ENCODE results near the gene FARS2. TPM values are rescaled to one million over a fixed set of nuclear protein-coding genes. Genes with fewer than 3 reads are reported as not detected.
"Not testable (repeated sequence)": the region's sequence is repeated elsewhere in the genome, so short reads cannot be mapped to it uniquely, and the experiment has no call there.

Gene FARS2
- polyA plus RNA-seq, 4 donors, result 19.6 to 21.8 (median 20.5) TPM

DNA sequence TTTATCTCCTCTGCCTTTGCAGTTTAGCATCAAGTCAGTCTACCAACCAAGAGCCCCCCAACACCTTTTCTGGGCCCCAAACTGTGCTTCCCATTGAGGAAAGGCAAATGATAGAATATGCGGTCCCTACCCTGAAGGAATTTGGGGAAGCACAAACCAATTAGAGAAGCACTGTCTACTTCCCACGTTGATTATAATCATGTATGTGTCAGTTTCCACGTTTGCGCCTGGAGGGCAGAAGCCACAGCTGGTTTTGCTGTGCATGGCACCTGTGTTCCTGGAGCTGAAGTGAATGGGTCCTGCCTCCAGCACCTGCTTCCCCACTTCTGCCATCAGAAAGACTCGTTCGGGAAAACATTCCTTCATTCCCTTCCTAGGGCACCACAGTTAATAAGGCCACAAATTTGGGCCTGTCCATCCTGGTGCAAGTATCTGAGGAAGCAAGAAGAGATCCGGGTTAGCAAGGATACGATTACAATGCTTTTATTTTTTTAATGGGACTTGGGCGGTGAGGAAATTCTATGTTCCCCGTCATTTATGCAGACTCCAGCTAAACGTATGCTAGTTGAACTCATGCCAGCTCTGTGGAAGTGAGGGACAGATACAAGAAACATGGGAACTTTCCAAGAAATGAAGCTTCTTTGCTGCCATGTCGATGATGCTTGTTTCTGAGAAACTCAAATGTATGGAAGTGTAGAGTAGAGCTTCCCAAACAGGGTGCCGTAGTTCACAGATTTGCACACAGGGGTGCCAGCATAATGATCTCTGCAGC lies 411.9 kb downstream of the FARS2 start:
- DNase-seq (ENCODE audit: low read depth in 4 of 4, low spot score in 3 of 4), result no peak

DNA sequence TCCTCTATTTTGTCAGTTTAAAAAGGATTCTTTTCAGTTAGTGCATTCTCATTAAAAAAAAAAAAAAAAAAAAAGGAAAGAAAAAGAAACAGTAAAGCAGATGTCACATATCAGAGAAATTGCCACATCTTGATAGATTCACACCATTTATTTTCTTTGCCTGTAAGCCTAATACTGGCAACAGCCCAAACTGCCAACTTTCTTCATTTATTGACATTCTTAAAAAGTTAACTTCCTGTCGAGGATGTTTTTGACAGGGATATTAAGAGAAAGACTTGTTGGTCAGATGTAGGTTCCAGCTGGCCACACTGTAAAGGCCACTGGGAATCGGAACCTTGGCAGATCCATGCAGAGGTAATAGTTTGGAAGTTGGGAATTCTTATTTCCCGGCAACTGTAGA lies 412.8 kb downstream of the FARS2 start:
- DNase-seq (ENCODE audit: low read depth in 4 of 4, low spot score in 3 of 4), result no peak

DNA sequence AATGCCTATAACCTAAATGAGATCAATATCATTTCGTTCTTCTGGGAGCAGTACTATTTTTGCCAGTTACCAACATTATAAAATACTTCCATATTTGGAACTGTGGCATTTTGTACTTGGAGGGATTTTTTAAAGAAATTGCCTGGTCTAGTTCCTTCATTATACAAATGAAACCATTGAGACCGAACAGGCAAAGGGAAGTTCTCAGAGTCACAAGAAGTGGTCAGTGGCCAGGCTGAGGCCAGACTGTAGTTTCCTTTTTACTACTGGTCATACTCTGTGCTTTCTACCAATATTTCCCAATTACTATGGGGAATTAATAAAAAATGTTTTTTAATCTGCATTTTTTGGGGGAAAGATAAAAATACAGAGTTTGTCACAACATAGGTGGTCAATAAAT lies 413.4 kb downstream of the FARS2 start:
- no peak for DNase-seq (ENCODE audit: low read depth in 4 of 4, low spot score in 3 of 4)

DNA sequence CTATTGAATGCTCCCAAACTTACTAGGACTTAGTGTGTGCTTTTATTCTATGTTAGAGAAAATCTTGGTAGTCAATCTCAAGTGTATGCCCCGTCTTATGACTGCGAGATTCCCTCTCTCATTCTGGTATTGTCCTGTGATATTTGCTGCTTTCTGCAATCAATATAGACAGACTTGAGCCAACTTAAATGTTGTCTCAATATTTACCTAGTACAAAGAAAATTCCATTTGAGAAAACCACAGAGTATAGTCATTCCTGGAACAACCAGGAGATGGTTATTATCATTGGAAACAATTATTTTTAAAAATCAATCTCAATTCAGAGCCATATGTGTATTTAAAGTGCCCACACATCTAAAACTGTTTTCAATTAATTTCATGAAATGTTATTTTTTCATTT lies 415.4 kb downstream of the FARS2 start:
- DNase-seq (ENCODE audit: low read depth in 4 of 4, low spot score in 3 of 4), result no peak

DNA sequence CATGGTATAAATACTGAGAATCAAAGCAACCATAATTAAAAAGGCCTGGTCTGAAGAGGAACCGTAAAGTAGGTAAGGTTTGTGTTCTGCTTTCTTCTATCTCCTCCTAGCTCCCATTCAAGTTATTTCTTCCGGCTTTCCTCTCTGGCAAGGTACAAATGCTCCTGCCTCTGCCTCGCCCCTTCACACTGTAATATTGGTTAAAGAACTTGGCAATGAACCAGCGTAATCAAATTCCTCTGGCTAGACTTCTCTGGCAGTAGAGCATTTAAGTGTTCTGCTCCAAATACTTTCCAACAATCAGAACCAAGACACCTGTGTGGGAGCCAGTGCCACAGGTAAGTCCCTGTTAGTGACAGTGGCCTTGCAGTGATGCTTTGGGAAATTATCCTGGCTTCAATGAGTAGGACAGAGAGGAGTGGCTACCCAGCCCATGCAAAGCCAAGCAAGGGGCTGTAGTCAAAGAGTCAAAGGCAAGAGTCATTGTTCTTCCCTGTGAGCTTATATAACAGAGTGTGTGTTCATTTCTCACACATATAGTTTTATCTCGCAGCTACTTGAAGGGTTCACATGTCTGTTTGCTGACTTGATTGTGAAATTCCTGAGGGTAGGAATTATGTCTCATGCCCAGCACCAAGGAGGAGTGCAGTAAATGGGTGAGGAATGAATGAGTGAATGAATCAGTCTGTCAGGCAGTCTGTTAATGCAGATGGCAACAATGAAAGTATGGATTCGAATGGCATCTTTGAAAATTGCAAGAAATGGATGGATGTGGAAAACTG lies 416.1 kb downstream of the FARS2 start:
- DNase-seq (ENCODE audit: low read depth in 4 of 4, low spot score in 3 of 4), result no peak

DNA sequence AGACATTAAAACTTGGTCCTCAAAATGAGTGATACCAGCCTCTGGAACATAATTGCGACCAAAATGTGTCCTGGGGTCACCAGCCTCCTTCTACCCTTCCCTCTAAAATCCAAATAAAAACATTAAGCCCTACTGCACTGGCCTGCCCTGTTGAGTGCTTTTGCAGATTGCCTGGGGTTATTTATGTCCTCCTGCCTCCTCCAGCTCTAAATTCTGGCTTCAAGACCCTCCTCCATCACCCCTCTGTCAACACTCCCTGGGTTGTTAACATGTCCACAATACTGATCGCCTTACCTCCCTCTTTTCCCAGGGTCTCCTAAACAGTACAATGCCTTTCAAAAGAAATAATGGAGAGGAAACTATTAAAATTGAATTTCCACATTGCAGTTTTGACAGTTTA lies 418.0 kb downstream of the FARS2 start:
- DNase-seq (ENCODE audit: low read depth in 4 of 4, low spot score in 3 of 4), result no peak

DNA sequence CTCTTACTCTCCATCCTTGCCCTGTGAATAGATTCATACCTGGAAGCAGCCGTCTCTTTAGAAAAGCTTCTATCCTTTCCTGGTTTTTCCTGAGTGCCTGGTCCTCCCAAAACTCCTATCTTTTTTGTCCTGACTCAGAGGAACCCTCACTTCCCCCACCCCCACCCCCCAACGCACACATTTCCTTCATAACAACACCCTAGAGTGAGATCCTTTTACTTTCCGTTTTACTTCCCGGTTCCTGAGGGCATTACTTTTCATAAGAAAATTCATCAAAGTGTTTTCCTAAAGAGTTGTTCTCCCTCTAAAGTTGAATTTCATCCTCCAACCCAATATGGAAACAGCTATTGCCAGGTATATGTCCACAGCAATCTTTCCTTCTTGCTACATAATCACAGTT lies 418.4 kb downstream of the FARS2 start:
- DNase-seq (ENCODE audit: low read depth in 4 of 4, low spot score in 3 of 4), result no peak

DNA sequence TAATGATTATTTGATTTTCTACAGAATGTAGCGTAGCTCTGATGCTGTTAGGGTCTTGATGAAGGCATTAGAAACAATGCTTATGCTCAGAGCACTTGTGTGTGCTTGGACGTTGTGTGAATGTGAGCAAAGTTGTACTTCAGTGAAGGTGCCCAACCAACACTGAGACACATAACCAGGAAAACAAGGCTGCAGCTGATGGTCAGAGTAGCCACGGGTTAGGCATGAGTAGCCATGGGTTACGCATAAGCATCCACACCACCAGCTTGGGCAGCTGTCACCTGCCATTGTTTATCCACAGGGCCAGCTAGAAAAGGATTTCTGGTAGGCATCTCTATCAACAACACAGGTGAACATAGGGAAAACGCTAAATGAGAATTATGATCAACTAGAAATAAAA lies 418.8 kb downstream of the FARS2 start:
- no peak for DNase-seq (ENCODE audit: low read depth in 4 of 4, low spot score in 3 of 4)

DNA sequence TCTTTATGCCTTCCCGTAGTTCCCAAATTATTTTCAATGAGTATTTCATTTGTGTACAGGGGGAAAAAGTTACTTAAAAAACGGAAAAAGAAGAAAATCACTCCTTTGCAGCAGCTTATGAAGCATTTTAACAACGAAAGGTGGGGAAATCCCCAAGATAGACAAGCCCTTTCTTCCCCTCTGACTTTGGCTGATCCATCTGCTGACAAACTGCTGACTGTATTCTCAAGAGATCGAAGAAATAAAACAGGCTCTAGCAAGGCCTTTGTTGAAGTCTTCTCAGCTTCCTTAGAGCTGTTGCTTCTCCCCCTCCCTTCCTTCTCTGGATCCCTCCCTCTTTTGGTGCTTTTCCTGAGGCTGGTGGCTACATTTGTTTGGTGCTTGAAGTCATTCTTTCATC lies 420.2 kb downstream of the FARS2 start:
- no peak for DNase-seq (ENCODE audit: low read depth in 4 of 4, low spot score in 3 of 4)

DNA sequence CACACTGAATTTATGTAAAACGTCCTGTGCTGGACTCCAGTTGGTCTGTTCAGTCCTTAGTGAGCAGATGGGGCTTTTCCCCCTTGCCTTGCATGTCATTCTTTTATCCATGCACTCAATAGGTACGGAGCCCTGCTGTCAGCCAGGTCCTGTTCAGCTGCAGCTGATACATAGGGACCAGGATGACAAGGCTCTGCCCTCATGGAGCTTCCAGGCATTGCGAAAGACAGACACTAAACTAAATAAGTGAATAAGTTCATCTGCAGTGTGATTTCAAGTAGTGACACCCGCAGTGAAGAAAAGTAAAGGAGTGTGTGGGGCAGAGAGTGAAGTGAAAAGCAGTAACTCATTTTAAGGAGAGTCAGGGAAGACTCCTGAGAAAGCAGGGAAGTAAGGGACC lies 421.2 kb downstream of the FARS2 start:
- no peak for DNase-seq (ENCODE audit: low read depth in 4 of 4, low spot score in 3 of 4)

DNA sequence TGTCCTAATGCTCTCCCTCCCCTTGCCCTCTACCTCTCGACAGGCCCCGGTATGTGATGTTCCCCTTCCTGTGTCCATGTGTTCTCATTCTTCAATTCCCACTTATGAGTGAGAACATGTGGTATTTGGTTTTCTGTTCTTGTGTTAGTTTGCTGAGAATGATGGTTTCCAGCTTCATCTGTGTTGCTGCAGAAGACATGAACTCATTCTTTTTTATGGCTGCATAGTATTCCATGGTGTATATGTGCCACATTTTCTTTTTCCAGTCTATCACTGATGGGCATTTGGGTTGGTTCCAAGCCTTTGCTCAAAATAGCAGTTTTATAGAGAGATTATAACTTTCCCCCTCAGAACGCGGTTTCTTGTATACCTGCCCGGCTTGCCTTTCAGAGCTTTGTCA lies 422.4 kb downstream of the FARS2 start:
- DNase-seq (ENCODE audit: low read depth in 4 of 4, low spot score in 3 of 4), result not testable (repeated sequence)

DNA sequence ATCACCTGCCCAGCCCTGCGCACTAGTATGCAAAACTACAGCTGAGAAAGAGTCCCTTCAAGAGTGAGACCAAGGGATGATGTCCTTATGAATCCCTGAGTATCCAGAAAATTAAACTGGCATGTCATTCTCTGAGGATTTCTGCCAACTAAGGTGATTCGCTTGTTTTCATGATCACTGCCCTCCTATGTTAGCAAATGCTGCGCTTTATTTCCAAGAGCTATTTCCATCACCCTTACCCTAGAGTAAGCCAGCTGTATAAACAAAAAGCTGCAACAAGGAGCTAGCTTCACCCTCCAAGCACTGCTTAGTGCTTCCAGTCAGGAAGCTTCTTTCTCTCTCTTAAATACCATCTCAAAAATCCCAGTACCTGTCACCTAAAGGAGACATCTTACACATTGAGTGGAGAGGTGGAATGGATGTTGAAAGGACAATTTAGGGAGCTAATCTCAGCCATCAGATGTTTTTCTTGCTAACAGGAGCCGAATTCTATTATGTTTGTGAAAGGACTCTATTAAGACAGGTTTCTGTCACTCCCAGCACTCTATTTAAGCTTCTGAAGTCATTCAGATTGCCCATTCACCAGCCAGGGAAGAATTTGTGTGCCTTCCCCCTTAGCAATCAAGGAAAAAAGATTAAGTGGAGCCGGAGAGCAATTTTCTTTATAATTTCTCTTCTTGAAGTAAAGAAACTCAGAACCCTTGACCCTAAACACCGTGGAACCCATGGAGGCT lies 423.2 kb downstream of the FARS2 start:
- no peak for DNase-seq (ENCODE audit: low read depth in 4 of 4, low spot score in 3 of 4)

DNA sequence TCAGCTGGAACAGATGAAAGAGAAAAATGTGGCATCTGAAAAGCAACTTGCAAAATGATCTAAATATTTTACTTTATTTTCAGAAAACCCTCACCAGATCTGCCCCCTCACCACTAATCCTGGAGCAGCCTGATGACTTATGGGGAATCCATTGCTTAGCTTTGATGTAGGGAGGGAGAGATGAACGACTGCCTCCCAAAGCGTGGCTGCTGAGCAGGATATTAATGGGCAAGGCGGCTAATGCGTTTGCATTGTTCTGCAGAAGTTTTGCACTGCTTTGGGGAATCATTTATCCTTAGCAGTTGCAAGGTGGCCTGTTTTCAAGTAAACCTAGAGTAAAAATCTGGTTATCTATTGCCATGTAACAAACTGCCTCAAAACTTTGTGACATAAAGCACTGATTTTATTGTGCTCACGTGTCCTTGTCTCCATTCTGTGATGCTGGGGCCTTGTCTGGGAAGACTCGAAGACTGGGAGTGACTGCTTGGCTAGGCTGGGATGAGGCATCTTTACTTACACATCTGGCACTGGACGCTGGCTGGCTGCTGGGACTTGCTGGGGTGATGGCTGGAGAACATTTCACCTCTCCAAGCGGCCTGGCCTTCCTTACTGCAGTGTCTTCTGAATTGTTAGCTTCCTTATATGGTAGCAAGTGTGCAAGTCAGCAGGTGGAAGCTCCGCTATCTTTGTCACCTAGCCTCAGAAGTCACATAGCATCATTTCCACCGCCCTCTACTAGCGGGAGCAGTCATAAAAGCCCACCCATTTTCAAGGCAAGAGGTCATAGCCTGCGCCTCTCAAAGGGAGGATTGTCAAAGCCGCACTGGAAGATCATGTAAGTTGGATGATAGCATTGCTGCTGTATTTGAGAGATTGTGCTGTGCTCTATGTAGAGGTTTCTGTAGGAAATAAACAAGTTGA lies 432.2 kb downstream of the FARS2 start:
- no peak for DNase-seq (ENCODE audit: low read depth in 4 of 4, low spot score in 3 of 4)

DNA sequence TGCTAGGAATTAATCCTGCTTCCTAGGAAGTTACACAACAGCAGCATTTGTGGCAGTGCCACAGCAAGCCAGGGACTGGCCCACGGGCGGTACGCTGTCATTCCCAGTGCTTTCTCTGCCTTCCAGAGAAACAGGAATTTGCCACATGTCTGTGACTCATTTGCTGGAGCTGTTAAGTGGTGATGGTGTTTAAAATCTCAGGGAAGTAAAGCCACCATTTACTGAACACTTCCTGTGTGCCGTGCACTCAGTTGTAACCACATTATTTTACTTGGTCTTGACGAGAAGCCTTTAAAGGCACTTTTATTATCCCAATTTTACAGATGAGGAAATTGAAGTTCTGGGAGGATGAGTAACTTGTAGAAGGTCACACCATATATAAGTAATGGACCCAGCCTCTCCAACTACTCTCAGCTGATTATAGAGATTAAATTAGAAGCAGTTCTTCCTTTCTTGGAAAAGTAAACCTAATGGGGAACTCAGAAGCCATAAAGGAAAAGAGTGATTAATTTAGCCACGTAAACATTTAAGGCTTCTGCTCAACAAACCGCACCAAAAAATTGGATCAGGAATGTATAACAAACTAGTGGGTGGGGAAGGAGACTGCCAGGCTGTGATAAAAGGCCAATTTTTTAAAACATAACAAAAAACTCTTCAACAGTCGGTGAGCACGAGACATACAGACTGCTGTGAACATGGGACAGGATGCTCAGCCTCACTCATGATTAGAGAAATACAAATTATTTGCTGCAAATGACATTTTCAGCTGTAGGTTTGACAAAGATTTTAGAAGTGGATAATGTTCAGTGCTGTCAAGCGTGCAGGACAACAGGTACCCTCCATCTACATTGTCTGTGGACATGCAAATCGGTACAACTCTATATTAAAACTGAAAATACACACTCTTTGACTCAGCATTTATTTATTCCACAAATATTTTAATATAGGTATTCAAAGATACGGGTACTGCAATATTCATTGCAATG lies 434.2 kb downstream of the FARS2 start:
- no peak for DNase-seq (ENCODE audit: low read depth in 4 of 4, low spot score in 3 of 4)

DNA sequence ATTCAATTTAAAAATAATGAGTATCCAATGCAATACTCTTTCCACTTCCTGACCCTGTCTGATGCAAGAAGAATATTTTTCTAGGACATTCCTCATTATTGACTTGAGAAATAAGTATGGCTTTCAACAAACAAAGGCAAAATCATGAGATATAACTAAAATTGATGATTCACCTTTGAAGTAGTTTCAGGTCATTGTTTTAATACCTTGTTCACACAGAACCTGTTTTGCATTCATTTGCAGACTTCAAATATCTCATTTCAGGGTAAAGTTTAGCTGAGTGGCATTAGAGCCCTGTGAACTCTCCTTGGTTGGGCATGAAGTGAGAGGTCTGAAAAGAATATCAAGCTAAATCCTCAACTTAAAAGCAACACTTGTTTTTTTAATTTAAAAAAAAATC lies 436.2 kb downstream of the FARS2 start:
- DNase-seq (ENCODE audit: low read depth in 4 of 4, low spot score in 3 of 4), result no peak

DNA sequence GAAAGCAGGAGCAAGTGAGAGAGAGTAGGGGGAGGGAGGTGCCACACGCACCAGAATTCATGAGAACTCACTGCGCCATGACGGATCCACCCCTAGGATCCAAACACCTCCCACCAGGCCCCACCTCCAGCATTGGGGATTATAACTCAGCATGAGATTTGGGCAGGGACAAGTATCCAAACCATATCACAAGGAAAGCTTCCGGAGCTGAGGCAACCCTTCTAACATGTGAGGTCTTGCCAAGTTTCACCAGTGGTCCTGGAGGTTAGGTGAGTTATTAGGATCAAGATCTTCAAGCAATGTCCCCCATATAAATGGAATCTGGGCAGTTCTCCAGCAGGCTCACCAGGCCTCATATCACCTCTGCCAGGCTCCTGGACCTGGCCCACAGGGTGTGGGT lies 437.0 kb downstream of the FARS2 start:
- DNase-seq (ENCODE audit: low read depth in 4 of 4, low spot score in 3 of 4), result no peak

DNA sequence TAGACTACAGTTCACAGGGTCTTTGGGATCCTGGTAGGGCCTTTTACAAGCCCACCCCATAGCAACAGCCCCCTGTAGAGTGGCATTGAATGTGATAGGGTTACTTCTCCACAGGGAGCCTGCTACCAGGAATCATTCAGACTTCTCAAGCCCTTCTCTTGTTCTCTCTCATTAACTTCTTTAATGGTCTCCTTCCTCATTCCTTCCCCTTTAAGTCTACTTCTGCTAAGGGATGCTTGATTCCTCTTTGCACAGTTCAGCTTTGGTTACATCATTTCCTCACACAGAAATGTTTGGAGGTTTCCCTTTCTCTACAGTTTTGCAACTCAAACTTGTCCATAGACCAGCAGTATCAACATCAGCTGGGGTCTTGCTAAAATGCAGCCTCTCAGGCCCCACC lies 437.8 kb downstream of the FARS2 start:
- DNase-seq (ENCODE audit: low read depth in 4 of 4, low spot score in 3 of 4), result not testable (repeated sequence)

DNA sequence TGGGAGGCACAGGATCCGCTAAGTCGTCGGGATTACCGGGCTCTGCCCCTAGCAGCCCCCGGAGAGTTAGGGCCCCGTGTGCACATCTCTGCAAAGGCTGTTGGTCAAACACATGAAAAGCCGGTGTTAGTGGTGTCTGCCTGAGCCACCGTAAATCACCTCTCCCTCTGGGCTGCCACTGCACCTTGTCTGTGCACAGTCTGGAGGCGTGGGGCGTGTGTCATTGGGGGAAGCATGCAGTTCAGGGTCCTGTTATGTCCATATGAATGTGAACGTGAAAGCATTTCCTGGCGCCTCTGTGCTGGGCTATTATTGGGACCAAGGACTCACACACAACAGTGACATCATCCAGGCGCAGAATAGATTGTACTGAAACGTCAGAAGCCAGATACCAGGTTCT lies 439.9 kb downstream of the FARS2 start:
- DNase-seq (ENCODE audit: low read depth in 4 of 4, low spot score in 3 of 4), result no peak

DNA sequence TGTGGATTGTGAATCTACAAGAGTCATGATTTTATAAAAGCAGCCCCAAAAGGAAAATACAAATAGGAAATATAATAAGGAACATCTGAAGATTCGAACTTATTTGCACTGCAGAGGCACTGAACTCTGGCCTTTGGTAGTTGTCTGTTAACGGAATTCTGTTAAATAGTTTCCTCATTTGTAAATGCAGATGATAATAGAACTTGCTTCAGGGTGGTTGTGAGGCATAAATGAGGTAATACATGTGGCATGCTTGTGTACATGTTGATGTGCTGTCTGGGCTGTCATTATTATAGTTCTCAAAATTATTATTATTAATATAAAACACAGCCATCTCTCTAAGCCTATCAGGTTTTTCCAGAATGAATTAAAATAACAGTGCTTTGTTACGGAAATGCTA lies 443.4 kb downstream of the FARS2 start:
- DNase-seq (ENCODE audit: low read depth in 4 of 4, low spot score in 3 of 4), result no peak
